K562 (cell line): Measurements from ENCODE around the gene BICDL1. TPM values are rescaled to one million over a fixed set of nuclear protein-coding genes. Genes with fewer than 3 reads are reported as not detected.
A peak's percentile ranks its signal among the peaks of the same experiment; 100 is the strongest.

Experiments used
- KDM2B ChIP-seq: fragments of 250-450 bp; sonication (Bioruptor Pico); IDR thresholded peaks from 2 replicates; pipeline ENCODE4 v1.8.0; 2021; ENCODE audit warnings: mild to moderate bottlenecking, moderate library complexity
- MEIS2 ChIP-seq: fragments of 450-650 bp; IDR thresholded peaks from 2 replicates; pipeline ENCODE4 v1.6.1; 2014; ENCODE audit warnings: mild to moderate bottlenecking; ENCODE audit not compliant: partially characterized antibody
- NR2C2 ChIP-seq, 2 experiments: fragments of 200-800 bp in 1 of 2; sonication (Bioruptor generic) in 1 of 2; sonication (generic) in 1 of 2; formaldehyde crosslinking in 1 of 2; IDR thresholded peaks; 2 replicates each; pipeline versions ENCODE4 v1.6.1 to v1.8.0; 2016 to 2022; ENCODE audit warnings: mild to moderate bottlenecking in 1 of 2, missing compliant biosample characterization in 1 of 2, missing genetic modification characterization in 1 of 2, missing genetic modification reagents in 1 of 2
- TBL1XR1 ChIP-seq, 2 experiments: IDR thresholded peaks; 2 replicates each; pipeline ENCODE4 v1.6.1; 2012; ENCODE audit warnings: improper control_type of control experiment in 2 of 2, low read length in 2 of 2, mild to moderate bottlenecking in 1 of 2
- YY1 ChIP-seq, 3 experiments: IDR thresholded peaks; 2 replicates each; pipeline ENCODE4 v1.6.1; 2011; ENCODE audit warnings: low read length in 2 of 3, mild to moderate bottlenecking in 2 of 3, moderate library complexity in 2 of 3, borderline replicate concordance in 1 of 3, control low read depth in 1 of 3, low read depth in 1 of 3; ENCODE audit not compliant: insufficient read depth in 3 of 3, insufficient replicate concordance in 2 of 3, control insufficient read depth in 1 of 3, insufficient read length in 1 of 3; ENCODE audit errors: extremely low read depth in 1 of 3
- polyA plus RNA-seq, 8 experiments: library from polyadenylated mRNA; depleted of rRNA in 4 of 8; stranded (reverse) in 5 of 8; unstranded in 3 of 8; fragments of >200 nt; fragmentation: Nextera tagmentation in 2 of 8; fragmentation: Illumina TruSeq in 1 of 8; extraction: Ambion mirVana in 2 of 8; extraction: Trizol in 1 of 8; gene quantifications; 2 replicates each; pipeline versions ENCODE4 v1.2.1 to v1.2.3, GENCODE V29; 2011 to 2014; ENCODE audit warnings: inconsistent platforms in 1 of 8, missing spikeins in 1 of 8
- total RNA-seq, 7 experiments: library from RNA; depleted of rRNA in 6 of 7; stranded (reverse); fragments of >200 nt in 6 of 7; fragmentation: Illumina TruSeq in 2 of 7; extraction: Trizol in 2 of 7; gene quantifications; 2 replicates each; pipeline versions ENCODE4 v1.2.1 to v1.2.3, GENCODE V29; 2011 to 2021; ENCODE audit warnings: low replicate concordance in 1 of 7
- TF ChIP-seq, protein P1 (sequence below): sonication (generic); formaldehyde crosslinking; IDR thresholded peaks from 2 replicates; pipeline ENCODE4 v1.8.0; 2022; ENCODE audit warnings: missing genetic modification reagents, mild to moderate bottlenecking, moderate library complexity, borderline replicate concordance
- TF ChIP-seq, protein P2 (sequence below), 2 experiments: IDR thresholded peaks; 2 replicates each; pipeline ENCODE4 v1.6.1; 2011; ENCODE audit warnings: borderline replicate concordance in 1 of 2, control low read depth in 1 of 2, low read depth in 1 of 2, low read length in 1 of 2, mild to moderate bottlenecking in 1 of 2, mixed read lengths in 1 of 2, moderate library complexity in 1 of 2; ENCODE audit not compliant: insufficient read depth in 1 of 2, insufficient read length in 1 of 2, poor library complexity in 1 of 2, severe bottlenecking in 1 of 2; ENCODE audit errors: extremely low read depth in 1 of 2
- TF ChIP-seq, protein P3 (sequence below): fragments of 250-450 bp; sonication (Bioruptor Pico); IDR thresholded peaks from 2 replicates; pipeline ENCODE4 v1.9.0; 2021; ENCODE audit warnings: mild to moderate bottlenecking, inconsistent platforms
- TF ChIP-seq, protein P4 (sequence below), 2 experiments: fragments of 450-650 bp; formaldehyde crosslinking in 1 of 2; IDR thresholded peaks; 2 replicates each; pipeline versions ENCODE4 v1.4.0 to v1.6.1; 2014 to 2020; ENCODE audit warnings: mild to moderate bottlenecking in 2 of 2, borderline replicate concordance in 1 of 2, low read depth in 1 of 2

BICDL1 gene
- total and polyA plus RNA-seq, 9 of the 15 experiments (the other 6 are each of a cell fraction or from before 2014, with no cell fraction given), result 0.06 to 2.0 (median 0.58) TPM

DNA sequence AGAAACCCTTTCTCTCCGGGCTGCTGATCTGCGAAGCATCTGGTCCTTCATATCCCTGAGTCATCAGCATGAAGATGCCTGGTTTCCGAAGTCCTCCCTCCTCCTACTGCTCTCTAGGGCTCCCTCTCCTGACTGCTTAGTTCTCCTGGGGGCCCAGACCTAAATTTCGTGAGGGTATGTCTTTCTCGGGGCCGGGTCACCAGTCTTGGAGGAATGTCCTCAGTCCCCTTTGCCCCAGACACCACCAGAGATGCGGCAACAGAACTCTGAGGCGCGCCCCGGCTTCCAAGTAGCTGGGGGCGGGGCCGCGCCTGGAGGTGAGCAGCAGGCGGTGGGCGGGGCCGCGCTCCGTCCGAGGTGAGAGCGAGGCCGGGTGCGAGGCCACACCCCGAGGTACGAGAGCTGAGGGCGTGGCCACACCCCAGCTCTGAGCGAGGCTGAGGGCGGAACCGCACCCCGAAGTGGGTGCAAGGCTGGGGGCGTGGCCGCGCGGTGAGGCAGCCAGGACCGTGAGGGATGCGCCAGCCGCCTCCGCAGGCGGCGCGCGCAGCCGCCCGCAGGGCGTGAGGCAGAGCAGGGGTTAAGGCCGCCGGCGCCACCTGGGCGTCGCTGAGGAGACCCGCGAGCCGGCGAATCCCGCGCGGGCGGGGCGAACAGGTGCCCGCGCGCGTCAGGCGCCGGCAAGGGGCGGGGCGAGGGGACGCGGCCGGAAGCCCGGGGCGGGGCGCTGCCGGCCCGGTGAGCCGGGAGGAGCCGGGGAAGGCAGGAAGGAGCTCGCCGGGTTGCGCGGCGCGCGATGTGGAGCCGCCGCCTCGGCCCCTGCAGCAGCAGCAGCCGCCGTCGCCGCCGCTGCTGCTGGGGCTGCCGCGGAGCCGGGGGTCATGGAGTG is at the start of gene BICDL1 (continued):
- no peak for TF ChIP-seq KDM2B
- peak in 1 of 3 experiments; percentile 25 for TF ChIP-seq YY1 (IDR thresholded peaks at IDR 0.05; ENCODE audit: borderline replicate concordance in 1 of 3, control insufficient read depth in 1 of 3, extremely low read depth in 1 of 3, insufficient read depth in 3 of 3, insufficient read length in 1 of 3, insufficient replicate concordance in 2 of 3, low read depth in 1 of 3, low read length in 2 of 3)
- no peak for TF ChIP-seq NR2C2 (CRISPR knock-in tag; IDR thresholded peaks at IDR 0.05)
- peak; percentile 27; the same call in 1 of the 2 replicates for TF ChIP-seq NR2C2 (tag; IDR thresholded peaks at IDR 0.05)
- TF ChIP-seq, protein P1, sequence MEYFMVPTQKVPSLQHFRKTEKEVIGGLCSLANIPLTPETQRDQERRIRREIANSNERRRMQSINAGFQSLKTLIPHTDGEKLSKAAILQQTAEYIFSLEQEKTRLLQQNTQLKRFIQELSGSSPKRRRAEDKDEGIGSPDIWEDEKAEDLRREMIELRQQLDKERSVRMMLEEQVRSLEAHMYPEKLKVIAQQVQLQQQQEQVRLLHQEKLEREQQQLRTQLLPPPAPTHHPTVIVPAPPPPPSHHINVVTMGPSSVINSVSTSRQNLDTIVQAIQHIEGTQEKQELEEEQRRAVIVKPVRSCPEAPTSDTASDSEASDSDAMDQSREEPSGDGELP, result peak; percentile 46; the same call in 1 of the 2 replicates
- TF ChIP-seq, protein P2, sequence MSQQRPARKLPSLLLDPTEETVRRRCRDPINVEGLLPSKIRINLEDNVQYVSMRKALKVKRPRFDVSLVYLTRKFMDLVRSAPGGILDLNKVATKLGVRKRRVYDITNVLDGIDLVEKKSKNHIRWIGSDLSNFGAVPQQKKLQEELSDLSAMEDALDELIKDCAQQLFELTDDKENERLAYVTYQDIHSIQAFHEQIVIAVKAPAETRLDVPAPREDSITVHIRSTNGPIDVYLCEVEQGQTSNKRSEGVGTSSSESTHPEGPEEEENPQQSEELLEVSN (IDR thresholded peaks at IDR 0.05; ENCODE audit: borderline replicate concordance in 1 of 2, extremely low read depth in 1 of 2, insufficient read depth in 1 of 2, insufficient read length in 1 of 2, low read depth in 1 of 2, low read length in 1 of 2, poor library complexity in 1 of 2, severe bottlenecking in 1 of 2), result peak; percentile 48 to 63
- TF ChIP-seq, protein P3, sequence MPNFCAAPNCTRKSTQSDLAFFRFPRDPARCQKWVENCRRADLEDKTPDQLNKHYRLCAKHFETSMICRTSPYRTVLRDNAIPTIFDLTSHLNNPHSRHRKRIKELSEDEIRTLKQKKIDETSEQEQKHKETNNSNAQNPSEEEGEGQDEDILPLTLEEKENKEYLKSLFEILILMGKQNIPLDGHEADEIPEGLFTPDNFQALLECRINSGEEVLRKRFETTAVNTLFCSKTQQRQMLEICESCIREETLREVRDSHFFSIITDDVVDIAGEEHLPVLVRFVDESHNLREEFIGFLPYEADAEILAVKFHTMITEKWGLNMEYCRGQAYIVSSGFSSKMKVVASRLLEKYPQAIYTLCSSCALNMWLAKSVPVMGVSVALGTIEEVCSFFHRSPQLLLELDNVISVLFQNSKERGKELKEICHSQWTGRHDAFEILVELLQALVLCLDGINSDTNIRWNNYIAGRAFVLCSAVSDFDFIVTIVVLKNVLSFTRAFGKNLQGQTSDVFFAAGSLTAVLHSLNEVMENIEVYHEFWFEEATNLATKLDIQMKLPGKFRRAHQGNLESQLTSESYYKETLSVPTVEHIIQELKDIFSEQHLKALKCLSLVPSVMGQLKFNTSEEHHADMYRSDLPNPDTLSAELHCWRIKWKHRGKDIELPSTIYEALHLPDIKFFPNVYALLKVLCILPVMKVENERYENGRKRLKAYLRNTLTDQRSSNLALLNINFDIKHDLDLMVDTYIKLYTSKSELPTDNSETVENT (CRISPR knock-in tag), result 0 out of 2 replicates have a peak, but pooled peaks have one; percentile 21
- peak; percentile 64 for TF ChIP-seq MEIS2
- no peak for TF ChIP-seq TBL1XR1 (IDR thresholded peaks at IDR 0.05; ENCODE audit: low read length in 2 of 2)
- TF ChIP-seq, protein P4, sequence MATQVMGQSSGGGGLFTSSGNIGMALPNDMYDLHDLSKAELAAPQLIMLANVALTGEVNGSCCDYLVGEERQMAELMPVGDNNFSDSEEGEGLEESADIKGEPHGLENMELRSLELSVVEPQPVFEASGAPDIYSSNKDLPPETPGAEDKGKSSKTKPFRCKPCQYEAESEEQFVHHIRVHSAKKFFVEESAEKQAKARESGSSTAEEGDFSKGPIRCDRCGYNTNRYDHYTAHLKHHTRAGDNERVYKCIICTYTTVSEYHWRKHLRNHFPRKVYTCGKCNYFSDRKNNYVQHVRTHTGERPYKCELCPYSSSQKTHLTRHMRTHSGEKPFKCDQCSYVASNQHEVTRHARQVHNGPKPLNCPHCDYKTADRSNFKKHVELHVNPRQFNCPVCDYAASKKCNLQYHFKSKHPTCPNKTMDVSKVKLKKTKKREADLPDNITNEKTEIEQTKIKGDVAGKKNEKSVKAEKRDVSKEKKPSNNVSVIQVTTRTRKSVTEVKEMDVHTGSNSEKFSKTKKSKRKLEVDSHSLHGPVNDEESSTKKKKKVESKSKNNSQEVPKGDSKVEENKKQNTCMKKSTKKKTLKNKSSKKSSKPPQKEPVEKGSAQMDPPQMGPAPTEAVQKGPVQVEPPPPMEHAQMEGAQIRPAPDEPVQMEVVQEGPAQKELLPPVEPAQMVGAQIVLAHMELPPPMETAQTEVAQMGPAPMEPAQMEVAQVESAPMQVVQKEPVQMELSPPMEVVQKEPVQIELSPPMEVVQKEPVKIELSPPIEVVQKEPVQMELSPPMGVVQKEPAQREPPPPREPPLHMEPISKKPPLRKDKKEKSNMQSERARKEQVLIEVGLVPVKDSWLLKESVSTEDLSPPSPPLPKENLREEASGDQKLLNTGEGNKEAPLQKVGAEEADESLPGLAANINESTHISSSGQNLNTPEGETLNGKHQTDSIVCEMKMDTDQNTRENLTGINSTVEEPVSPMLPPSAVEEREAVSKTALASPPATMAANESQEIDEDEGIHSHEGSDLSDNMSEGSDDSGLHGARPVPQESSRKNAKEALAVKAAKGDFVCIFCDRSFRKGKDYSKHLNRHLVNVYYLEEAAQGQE (IDR thresholded peaks at IDR 0.05; ENCODE audit: borderline replicate concordance), result peak; percentile 55; the same call in 1 of the 2 replicates
- TF ChIP-seq, protein P4 (CRISPR knock-in tag; IDR thresholded peaks at IDR 0.05; ENCODE audit: low read depth), result peak; percentile 88; the same call in 1 of the 2 replicates
